ENCODE results near the gene RPS23. TPM values are rescaled to one million over a fixed set of nuclear protein-coding genes. Genes with fewer than 3 reads are reported as not detected.
A peak's percentile ranks its signal among the peaks of the same experiment; 100 is the strongest.

RPS23 gene
- total and polyA plus RNA-seq, 2 of the 8 experiments (the other 6 are each of a cell fraction or from before 2014, with no cell fraction given) = 2,559 to 4,867 TPM

DNA sequence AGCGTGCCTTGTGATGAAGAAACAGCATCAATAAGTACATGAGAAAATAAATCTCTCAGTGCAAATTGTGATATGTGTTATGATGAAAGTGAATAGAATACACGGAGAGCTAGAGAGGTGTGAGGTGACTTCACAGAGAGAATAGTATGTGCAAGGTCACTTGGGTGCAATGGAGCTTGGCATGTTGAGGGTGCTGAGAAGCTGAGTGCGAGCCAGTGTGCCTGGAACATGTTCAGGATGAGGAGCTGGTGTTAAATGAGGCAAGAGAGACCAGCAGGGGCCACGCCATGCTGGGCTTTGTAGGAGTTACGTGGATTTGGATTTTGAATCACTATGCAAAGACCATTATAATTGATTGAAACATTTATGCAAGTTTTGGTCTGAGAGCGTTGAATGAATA, 12.8 kb upstream of the RPS23 start:
- TF ChIP-seq SUZ12 (IDR thresholded peaks at IDR 0.05; ENCODE audit: low read length) (no peak), ASH2L (IDR thresholded peaks at IDR 0.05; ENCODE audit: low read length) (no peak), FOSL1 (IDR thresholded peaks at IDR 0.05; ENCODE audit: insufficient read depth, low read depth, low read length) (no peak), MAX (IDR thresholded peaks at IDR 0.05) (no peak), CREB1 (IDR thresholded peaks at IDR 0.05) (no peak), SIN3A (conservative IDR thresholded peaks at IDR 0.05 in 1 of 2, IDR thresholded peaks at IDR 0.05 in 1 of 2; ENCODE audit: low read depth in 1 of 2, low read length in 2 of 2) (no peak)
- Histone ChIP-seq H3K79me2 (ENCODE audit: control insufficient read depth in 1 of 2, insufficient read depth in 2 of 2, low read length in 2 of 2) (no peaks in the 10 kb centered on the region), H3K36me3 (ENCODE audit: control insufficient read depth in 2 of 4, insufficient read depth in 4 of 4, low read length in 3 of 4) (no peaks in the 10 kb centered on the region), H2AFZ (ENCODE audit: low read length) (no peak overlapping the region), H3K4me1 (replicated peaks in 1 of 4; ENCODE audit: control insufficient read depth in 3 of 4, insufficient read depth in 4 of 4, low read length in 3 of 4) (peaks cover 8 to 18% (median 12%) of the 10 kb centered on the region in 4 experiments; a peak in 6 of 7 replicates), H3K9ac (replicated peaks in 1 of 4; ENCODE audit: extremely low read depth in 1 of 4, low read depth in 3 of 4, low read length in 3 of 4) (no peak overlapping the region), H4K5ac (ENCODE audit: insufficient read length, low read depth, low read length) (no peak overlapping the region), H3K4me3 (ENCODE audit: extremely low read depth in 1 of 4, insufficient read depth in 2 of 4, low read depth in 3 of 4, low read length in 4 of 4) (no peak overlapping the region), H4K91ac (replicated peaks; ENCODE audit: insufficient read length, low read length) (no peak overlapping the region), H2AK5ac (ENCODE audit: low read depth, low read length) (0 out of 2 replicates have a peak overlapping the region, but pooled peaks have one; percentile 83), H4K20me1 (replicated peaks in 1 of 2; ENCODE audit: control insufficient read depth in 1 of 2, insufficient read depth in 2 of 2, low read length in 2 of 2) (no peaks in the 10 kb centered on the region), H3K27me3 (replicated peaks in 1 of 4; ENCODE audit: control insufficient read depth in 3 of 4, extremely low read depth in 1 of 4, insufficient read depth in 3 of 4, low read length in 3 of 4) (peaks cover 0 to 1% (median 0%) of the 10 kb centered on the region in 4 experiments; a peak in 4 of 7 replicates), H2BK120ac (replicated peaks; ENCODE audit: low read depth, low read length) (no peak overlapping the region), H3K23ac (ENCODE audit: insufficient read length) (no peak overlapping the region), H4K8ac (ENCODE audit: extremely low read depth, insufficient read depth, low read length) (no peak overlapping the region), H3K4ac (replicated peaks; ENCODE audit: insufficient read length, low read depth, low read length) (no peak overlapping the region), H3K18ac (ENCODE audit: extremely low read depth, low read length) (no peak overlapping the region), H3K14ac (ENCODE audit: insufficient read length) (no peak overlapping the region), H3K27ac (ENCODE audit: low read depth, low read length) (no peak overlapping the region), H3K79me1 (ENCODE audit: low read depth, low read length) (no peaks in the 10 kb centered on the region; the same call in 1 of the 2 replicates), H2BK5ac (ENCODE audit: low read depth, low read length) (no peak overlapping the region), H2BK20ac (ENCODE audit: low read length) (0 out of 2 replicates have a peak overlapping the region, but pooled peaks have one; percentile 13), H2BK15ac (ENCODE audit: low read length) (peak overlapping the region; percentile 93), H3K56ac (replicated peaks; ENCODE audit: insufficient read length, low read depth, low read length) (no peak overlapping the region), H2BK12ac (ENCODE audit: low read depth, low read length) (no peak overlapping the region), H3K23me2 (ENCODE audit: low read depth, low read length) (0 out of 2 replicates have a peak, but pooled peaks cover 2% of the 10 kb centered on the region), H3K9me3 (ENCODE audit: insufficient read depth in 2 of 2, low read depth in 1 of 2, low read length in 1 of 2) (no peaks in the 10 kb centered on the region), H3K4me2 (ENCODE audit: insufficient read depth in 1 of 2, low read depth in 2 of 2, low read length in 2 of 2) (no peak overlapping the region)
- CTCF ChIA-PET (ENCODE audit: partially characterized antibody) = interaction anchor here (0.7 to 2.3 kb wide), 3 partner anchors 17 to 1192 kb away, joined by 3 to 11 read pairs (median 4); no protein-coding TSS in a partner anchor
- DNase-seq (ENCODE audit: low read depth in 1 of 2, low spot score in 2 of 2) (no peak), FAIRE-seq (no peak)
- 70% methylated on average over 6 of the region's 6 CpGs; no CpG with 5 or more reads in 1 of the 2 experiments for WGBS, 2 experiments (ENCODE audit: extremely low coverage in 1 of 2, insufficient coverage in 1 of 2, insufficient read length in 1 of 2, insufficient replicate concordance in 2 of 2, low coverage in 1 of 2, low lambda C conversion rate in 2 of 2, missing lambda C conversion rate in 1 of 2)
- POLR2A ChIA-PET (ENCODE audit: partially characterized antibody) = interaction anchor here (6.0 to 7.6 kb wide), 2 partner anchors 12 to 17 kb away, joined by 55 to 120 read pairs; partner anchors contain the start of gene RPS23
